Spleen (tissue), 7 donors: ENCODE data around the gene HMMR.

ENCODE experiments used
- CTCF ChIP-seq, 11 experiments: fragments of 200-600 bp in 7 of 11; fragments of 450-650 bp in 4 of 11; sonication (generic) in 4 of 11; IDR thresholded peaks in 8 of 11; conservative IDR thresholded peaks in 3 of 11; 1 replicate in 7 of 11; 2 replicates in 4 of 11; pipeline versions ENCODE4 v1.4.0 to v1.8.0; 2016 to 2021; ENCODE audit warnings: antibody characterized with exemption in 11 of 11, inconsistent platforms in 4 of 11, mild to moderate bottlenecking in 1 of 11
- POLR2A ChIP-seq, 3 donors: fragments of 450-650 bp; IDR thresholded peaks; one replicate each; pipeline ENCODE4 v1.5.1; 2017; ENCODE audit warnings: antibody characterized with exemption in 3 of 3, mild to moderate bottlenecking in 1 of 3
- POLR2AphosphoS5 ChIP-seq, 3 donors: sonication (generic); formaldehyde crosslinking; IDR thresholded peaks; one replicate each; pipeline ENCODE4 v1.5.1; 2017; ENCODE audit warnings: antibody characterized with exemption in 3 of 3
- donor health status: DM: no; HTN: no; CAD: no; lungs with moderate emphysema.
- donor health status: DM: no; HTN: no; CAD: no.
- donor health status: DM: no; HTN: no; CAD: no.

GRCh38 chr5:163447191-163447590 lies 13.2 kb upstream of the HMMR start:
- no peak for TF ChIP-seq POLR2A (IDR thresholded peaks at IDR 0.05)
- TF ChIP-seq POLR2AphosphoS5 (IDR thresholded peaks at IDR 0.05): no peak
- TF ChIP-seq CTCF (IDR thresholded peaks at IDR 0.05 in 8 of 11, conservative IDR thresholded peaks at IDR 0.05 in 3 of 11): no peak
